Adrenal gland (tissue), 5 donors: ENCODE data around the gene ALOX15B.

Source experiments
- POLR2A ChIP-seq, 2 donors: fragments of 450-650 bp; IDR thresholded peaks; one replicate each; pipeline ENCODE4 v1.6.1; 2017; ENCODE audit warnings: antibody characterized with exemption in 2 of 2, mild to moderate bottlenecking in 2 of 2, moderate library complexity in 1 of 2
- TF ChIP-seq, protein P1 (sequence below), 6 experiments: fragments of 450-650 bp in 4 of 6; fragments of 200-600 bp in 2 of 6; sonication (generic) in 1 of 6; IDR thresholded peaks; 1 replicate in 5 of 6; 2 replicates in 1 of 6; pipeline versions ENCODE4 v1.5.1 to v1.8.0; 2016 to 2021; ENCODE audit warnings: antibody characterized with exemption in 6 of 6, mild to moderate bottlenecking in 2 of 6, moderate library complexity in 1 of 6
- donor health status: DM: no; HTN: no; CAD: no.

DNA sequence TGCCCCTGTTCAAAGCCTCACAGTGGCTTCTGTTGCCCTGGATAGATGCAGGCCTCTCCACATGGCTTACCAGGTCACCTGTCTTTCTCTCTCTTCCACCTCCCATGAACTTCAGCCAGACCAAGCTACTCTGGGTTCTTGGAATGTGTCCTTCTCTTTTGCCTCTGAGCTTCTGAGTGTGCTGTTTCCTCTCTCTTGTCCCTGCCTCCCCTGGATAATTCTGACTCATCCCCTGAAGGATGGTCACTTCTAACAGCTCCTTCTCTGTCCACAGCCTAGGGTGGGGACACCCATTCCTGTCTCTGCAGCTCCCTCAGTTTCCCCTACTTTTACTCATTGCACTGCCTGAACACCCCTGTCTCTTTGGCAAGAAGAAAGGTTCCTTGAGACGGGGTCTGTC lies 33.5 kb upstream of the ALOX15B start:
- TF ChIP-seq, protein P1, sequence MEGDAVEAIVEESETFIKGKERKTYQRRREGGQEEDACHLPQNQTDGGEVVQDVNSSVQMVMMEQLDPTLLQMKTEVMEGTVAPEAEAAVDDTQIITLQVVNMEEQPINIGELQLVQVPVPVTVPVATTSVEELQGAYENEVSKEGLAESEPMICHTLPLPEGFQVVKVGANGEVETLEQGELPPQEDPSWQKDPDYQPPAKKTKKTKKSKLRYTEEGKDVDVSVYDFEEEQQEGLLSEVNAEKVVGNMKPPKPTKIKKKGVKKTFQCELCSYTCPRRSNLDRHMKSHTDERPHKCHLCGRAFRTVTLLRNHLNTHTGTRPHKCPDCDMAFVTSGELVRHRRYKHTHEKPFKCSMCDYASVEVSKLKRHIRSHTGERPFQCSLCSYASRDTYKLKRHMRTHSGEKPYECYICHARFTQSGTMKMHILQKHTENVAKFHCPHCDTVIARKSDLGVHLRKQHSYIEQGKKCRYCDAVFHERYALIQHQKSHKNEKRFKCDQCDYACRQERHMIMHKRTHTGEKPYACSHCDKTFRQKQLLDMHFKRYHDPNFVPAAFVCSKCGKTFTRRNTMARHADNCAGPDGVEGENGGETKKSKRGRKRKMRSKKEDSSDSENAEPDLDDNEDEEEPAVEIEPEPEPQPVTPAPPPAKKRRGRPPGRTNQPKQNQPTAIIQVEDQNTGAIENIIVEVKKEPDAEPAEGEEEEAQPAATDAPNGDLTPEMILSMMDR (IDR thresholded peaks at IDR 0.05), result no peak
- TF ChIP-seq POLR2A (IDR thresholded peaks at IDR 0.05), result no peak
